HUES6 (cell line): ENCODE data around the gene SCN5A.

Experiments used
- H3K27ac ChIP-seq: 2 replicates; pipeline ENCODE4 v1.7.0; 2013; ENCODE audit warnings: low read depth, mild to moderate bottlenecking, low read length, inconsistent platforms
- H3K27me3 ChIP-seq: 2 replicates; pipeline ENCODE4 v1.6.1; 2013; ENCODE audit warnings: low read length; ENCODE audit not compliant: control insufficient read depth, insufficient read depth
- H3K36me3 ChIP-seq: 2 replicates; pipeline ENCODE4 v1.6.1; 2013; ENCODE audit warnings: low read length; ENCODE audit not compliant: control insufficient read depth, insufficient read depth
- H3K4me1 ChIP-seq: 2 replicates; pipeline ENCODE4 v1.6.1; 2013; ENCODE audit warnings: low read length; ENCODE audit not compliant: control insufficient read depth, insufficient read depth
- H3K4me3 ChIP-seq: 2 replicates; pipeline ENCODE4 v1.5.1; 2013; ENCODE audit warnings: low read depth, low read length
- H3K9ac ChIP-seq: one replicate; pipeline ENCODE4 v1.6.1; 2013; ENCODE audit warnings: mild to moderate bottlenecking, low read length
- H3K9me3 ChIP-seq: 2 replicates; pipeline ENCODE4 v1.6.1; 2013; ENCODE audit warnings: low read depth, low read length; ENCODE audit not compliant: control insufficient read depth, insufficient read depth

Gene SCN5A

DNA sequence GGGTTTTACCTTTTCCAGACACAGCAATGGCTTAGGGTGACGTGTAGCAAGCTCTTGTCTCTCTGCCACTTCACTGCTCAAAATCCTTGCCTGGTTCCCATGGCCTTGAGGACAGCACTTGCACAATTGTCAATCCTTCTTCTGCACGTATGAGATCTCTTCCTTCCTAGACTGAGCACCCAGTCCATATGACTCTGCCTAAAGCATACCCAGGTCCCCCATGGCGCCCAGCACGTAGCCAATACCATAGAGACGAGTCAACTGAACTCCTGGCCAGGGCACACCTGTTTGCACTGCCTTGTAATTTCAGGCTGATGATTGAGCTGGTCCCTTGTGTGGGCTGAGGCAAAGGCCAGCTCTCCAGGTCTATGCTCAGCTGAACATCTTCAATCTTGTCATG lies 23.3 kb downstream of the SCN5A start:
- H3K4me1 ChIP-seq: peaks cover 18% of the 10 kb centered on the region
- no peak overlapping the region for H3K4me3 ChIP-seq
- peaks cover 4% of the 10 kb centered on the region; the same call in 1 of the 2 replicates for H3K27me3 ChIP-seq
- H3K27ac ChIP-seq: no peak overlapping the region
- H3K9ac ChIP-seq: no peak overlapping the region
- H3K36me3 ChIP-seq: no peaks in the 10 kb centered on the region
- no peaks in the 10 kb centered on the region for H3K9me3 ChIP-seq

DNA sequence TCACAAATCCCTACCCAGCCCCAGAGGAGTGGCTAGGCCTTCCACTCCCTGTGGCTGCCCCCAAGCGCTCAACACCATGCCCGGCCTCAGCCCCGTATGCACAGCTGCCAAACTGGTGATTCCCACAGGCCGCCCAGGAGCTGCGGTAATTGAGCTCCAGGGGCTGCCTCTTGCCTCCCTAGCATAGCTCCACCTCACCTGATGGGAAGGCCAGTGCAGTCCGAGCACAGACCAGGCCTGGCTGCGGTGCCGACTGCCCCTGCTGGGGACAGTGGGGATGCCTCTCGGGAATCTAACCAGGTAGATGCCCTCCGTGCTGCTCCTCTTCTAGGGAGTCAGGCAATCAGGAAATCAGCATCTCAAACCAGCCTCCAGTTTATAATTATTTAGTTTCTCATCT lies 25.9 kb downstream of the SCN5A start:
- no peaks in the 10 kb centered on the region for H3K9me3 ChIP-seq
- H3K36me3 ChIP-seq: no peaks in the 10 kb centered on the region
- no peak overlapping the region for H3K4me3 ChIP-seq
- H3K27ac ChIP-seq: no peak overlapping the region
- peaks cover 7% of the 10 kb centered on the region; the same call in 1 of the 2 replicates for H3K4me1 ChIP-seq
- H3K27me3 ChIP-seq: no peaks in the 10 kb centered on the region
- no peak overlapping the region for H3K9ac ChIP-seq

GRCh38 chr3:38622336-38622735 lies 27.2 kb downstream of the SCN5A start:
- H3K9me3 ChIP-seq: no peaks in the 10 kb centered on the region
- H3K4me1 ChIP-seq: peaks cover 10% of the 10 kb centered on the region; the same call in 1 of the 2 replicates
- no peaks in the 10 kb centered on the region for H3K36me3 ChIP-seq
- H3K4me3 ChIP-seq: no peak overlapping the region
- H3K27me3 ChIP-seq: no peaks in the 10 kb centered on the region
- no peak overlapping the region for H3K9ac ChIP-seq
- H3K27ac ChIP-seq: no peak overlapping the region

GRCh38 chr3:38620236-38620635 lies 29.3 kb downstream of the SCN5A start:
- no peaks in the 10 kb centered on the region for H3K36me3 ChIP-seq
- no peaks in the 10 kb centered on the region for H3K9me3 ChIP-seq
- no peak overlapping the region for H3K4me3 ChIP-seq
- H3K4me1 ChIP-seq: peaks cover 19% of the 10 kb centered on the region; the same call in 1 of the 2 replicates
- no peaks in the 10 kb centered on the region for H3K27me3 ChIP-seq
- no peak overlapping the region for H3K9ac ChIP-seq
- no peak overlapping the region for H3K27ac ChIP-seq

DNA sequence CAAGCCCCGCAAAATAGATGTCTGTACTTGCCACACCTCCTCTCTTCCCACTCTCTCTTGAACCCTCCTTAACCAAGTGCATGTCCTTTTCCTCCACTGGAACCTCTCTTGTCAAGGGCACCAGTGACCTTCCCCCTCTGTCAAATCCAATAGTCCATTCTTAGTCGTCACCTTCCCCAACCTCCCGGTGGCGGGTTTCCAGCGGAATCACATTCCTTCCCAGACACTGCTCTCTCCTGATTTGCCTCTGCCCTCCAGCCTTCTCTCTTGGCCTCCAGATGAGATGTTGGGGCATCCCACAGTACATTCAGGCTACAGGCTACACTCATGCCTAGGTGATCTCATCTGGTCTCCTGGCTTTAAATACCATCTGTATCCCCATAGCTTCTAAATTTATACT lies 31.1 kb downstream of the SCN5A start:
- Histone ChIP-seq H3K27me3 (no peaks in the 10 kb centered on the region), H3K36me3 (no peaks in the 10 kb centered on the region), H3K27ac (no peak overlapping the region), H3K9me3 (no peaks in the 10 kb centered on the region), H3K4me1 (peaks cover 17% of the 10 kb centered on the region; the same call in 1 of the 2 replicates), H3K4me3 (no peak overlapping the region), H3K9ac (no peak overlapping the region)

GRCh38 chr3:38617586-38617985 lies 31.9 kb downstream of the SCN5A start:
- H3K27me3 ChIP-seq: no peaks in the 10 kb centered on the region

DNA sequence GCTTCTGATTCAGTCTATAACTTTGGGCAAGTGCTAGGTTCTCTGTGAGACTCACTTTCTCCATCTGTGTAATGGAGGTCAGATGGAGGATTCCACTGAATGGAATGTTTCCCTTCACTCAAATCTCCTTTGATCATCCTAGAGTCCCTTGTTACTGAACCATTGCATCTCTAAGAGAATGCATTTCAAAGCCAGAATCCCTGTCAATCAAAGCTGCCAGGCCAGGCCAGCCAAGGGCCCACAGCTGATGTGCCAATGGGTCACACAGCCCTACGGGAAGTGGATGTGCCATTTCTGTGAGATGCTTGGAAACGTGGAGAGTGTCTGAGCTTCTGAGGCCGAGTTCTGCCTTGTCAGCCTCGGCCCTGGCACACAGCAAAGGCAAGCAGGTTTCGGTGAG lies 32.4 kb downstream of the SCN5A start:
- no peak overlapping the region for H3K27ac ChIP-seq
- no peaks in the 10 kb centered on the region for H3K27me3 ChIP-seq
- H3K36me3 ChIP-seq: no peaks in the 10 kb centered on the region
- peaks cover 12% of the 10 kb centered on the region; the same call in 1 of the 2 replicates for H3K4me1 ChIP-seq
- H3K9me3 ChIP-seq: no peaks in the 10 kb centered on the region
- H3K9ac ChIP-seq: no peak overlapping the region
- no peak overlapping the region for H3K4me3 ChIP-seq

More at GRCh38 chr3:38617586-38617985, 31.9 kb downstream of the SCN5A start:
- no peaks in the 10 kb centered on the region for H3K36me3 ChIP-seq
- no peak overlapping the region for H3K9ac ChIP-seq
- H3K9me3 ChIP-seq: no peaks in the 10 kb centered on the region
- peaks cover 12% of the 10 kb centered on the region; the same call in 1 of the 2 replicates for H3K4me1 ChIP-seq
- H3K27ac ChIP-seq: no peak overlapping the region
- no peak overlapping the region for H3K4me3 ChIP-seq

DNA sequence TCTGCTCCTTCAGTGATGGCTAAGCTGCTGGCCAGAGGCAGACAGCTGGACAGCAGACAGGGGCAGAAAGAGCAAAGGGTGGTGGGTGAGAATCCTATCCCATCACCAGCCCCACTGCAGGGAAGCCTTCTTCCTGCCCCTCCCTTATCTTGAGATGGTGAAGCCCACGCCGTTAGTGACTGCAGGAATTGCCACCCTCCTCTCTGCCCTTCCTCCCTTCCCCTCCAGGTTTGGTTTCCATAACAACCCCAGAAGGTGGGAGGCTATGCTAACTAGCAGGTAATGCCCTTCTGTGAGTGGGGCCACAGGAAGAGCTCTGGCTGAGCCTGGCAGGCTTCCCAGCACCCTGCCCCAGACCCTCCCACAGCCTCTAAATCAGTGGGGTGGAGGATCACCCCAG lies 32.8 kb downstream of the SCN5A start:
- no peaks in the 10 kb centered on the region for H3K9me3 ChIP-seq
- no peaks in the 10 kb centered on the region for H3K27me3 ChIP-seq
- no peak overlapping the region for H3K9ac ChIP-seq
- H3K4me1 ChIP-seq: peaks cover 12% of the 10 kb centered on the region; the same call in 1 of the 2 replicates
- H3K27ac ChIP-seq: no peak overlapping the region
- no peaks in the 10 kb centered on the region for H3K36me3 ChIP-seq
- H3K4me3 ChIP-seq: no peak overlapping the region

- H3K4me1 ChIP-seq: peaks cover 12% of the 10 kb centered on the region; the same call in 1 of the 2 replicates
- H3K36me3 ChIP-seq: no peaks in the 10 kb centered on the region
- H3K9me3 ChIP-seq: no peaks in the 10 kb centered on the region
- no peaks in the 10 kb centered on the region for H3K27me3 ChIP-seq
- H3K27ac ChIP-seq: no peak overlapping the region
- no peak overlapping the region for H3K9ac ChIP-seq
- no peak overlapping the region for H3K4me3 ChIP-seq
Observed at GRCh38 chr3:38616111-38616510, 33.4 kb downstream of the SCN5A start.

DNA sequence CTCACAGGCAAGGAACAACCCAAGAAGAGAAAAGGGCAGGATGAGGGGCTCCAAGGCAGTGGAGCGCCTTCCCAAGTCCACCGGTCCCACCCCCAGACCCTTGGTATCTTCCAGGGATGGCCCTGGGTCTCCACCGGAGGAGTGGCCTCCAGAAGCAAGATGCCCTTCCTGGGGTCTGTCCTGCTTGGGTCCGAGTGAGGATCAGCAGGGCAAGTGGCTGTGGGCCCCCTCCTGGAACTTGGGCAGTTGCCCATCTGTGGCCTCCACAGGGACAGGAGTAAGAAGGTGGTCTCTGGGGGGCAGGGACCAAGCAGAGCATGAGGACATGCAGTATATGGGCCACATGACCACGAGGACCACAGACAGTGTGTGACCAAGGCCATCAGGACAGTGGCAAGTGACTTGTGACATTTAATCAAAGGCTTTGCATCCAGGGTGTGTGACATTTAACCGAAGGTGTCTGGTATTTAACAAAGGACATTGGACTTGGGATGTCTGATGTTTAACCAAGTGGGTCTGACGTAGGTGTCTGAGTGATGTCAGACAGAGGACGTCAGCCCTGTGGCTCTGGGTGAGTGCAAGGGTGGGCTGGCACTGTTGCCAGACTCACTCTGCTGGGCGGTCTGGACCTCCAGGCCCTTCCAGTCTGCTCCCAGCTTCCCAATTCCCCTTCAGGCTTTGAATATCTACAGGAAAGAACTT lies 34.7 kb downstream of the SCN5A start:
- no peaks in the 10 kb centered on the region for H3K27me3 ChIP-seq

GRCh38 chr3:38614091-38614490 lies 35.4 kb downstream of the SCN5A start:
- Histone ChIP-seq H3K4me3 (no peak overlapping the region), H3K9ac (no peak overlapping the region), H3K4me1 (peaks cover 12% of the 10 kb centered on the region; the same call in 1 of the 2 replicates), H3K27me3 (no peaks in the 10 kb centered on the region), H3K9me3 (no peaks in the 10 kb centered on the region), H3K36me3 (no peaks in the 10 kb centered on the region), H3K27ac (no peak overlapping the region)

More for the DNA sequence above, 34.7 kb downstream of the SCN5A start:
- Histone ChIP-seq H3K4me1 (peaks cover 12% of the 10 kb centered on the region; the same call in 1 of the 2 replicates), H3K9me3 (no peaks in the 10 kb centered on the region), H3K4me3 (no peak overlapping the region), H3K36me3 (no peaks in the 10 kb centered on the region), H3K9ac (no peak overlapping the region), H3K27ac (no peak overlapping the region)
